ENCODE data around the gene PRSS2. TPM values are rescaled to one million over a fixed set of nuclear protein-coding genes. Genes with fewer than 3 reads are reported as not detected.

Gene PRSS2
- total and polyA plus RNA-seq, 2 donors (not counting 1 experiment from before 2014, with no cell fraction given), result not detected

- Histone ChIP-seq H3K27me3 (replicated peaks in 1 of 4; ENCODE audit: control extremely low read depth in 1 of 4, control insufficient read depth in 3 of 4, insufficient read depth in 4 of 4, low read length in 3 of 4) (no peaks in the 10 kb centered on the region), H3K4me1 (ENCODE audit: control insufficient read depth in 2 of 2, insufficient read depth in 2 of 2, low read length in 2 of 2) (peaks cover 23 to 34% of the 10 kb centered on the region in 2 donors), H3K36me3 (replicated peaks in 1 of 2; ENCODE audit: control extremely low read depth in 1 of 2, control insufficient read depth in 1 of 2, extremely low read depth in 1 of 2, insufficient read depth in 2 of 2, low read length in 1 of 2) (no peaks in the 10 kb centered on the region), H3K79me2 (ENCODE audit: control insufficient read depth, insufficient read depth, low read length) (no peaks in the 10 kb centered on the region), H2AFZ (ENCODE audit: insufficient read depth, low read depth, low read length, poor library complexity, severe bottlenecking) (no peak overlapping the region), H3K9me3 (ENCODE audit: control extremely low read depth in 1 of 3, control insufficient read depth in 2 of 3, insufficient read depth in 1 of 3, low read length in 2 of 3) (no peaks in the 10 kb centered on the region), H3K27ac (ENCODE audit: low read length in 2 of 2) (peak overlapping the region; percentile 8 to 69), H3K4me3 (ENCODE audit: control extremely low read depth in 1 of 5, extremely low read depth in 1 of 5, insufficient read depth in 1 of 5, low read depth in 2 of 5, low read length in 4 of 5) (no peak overlapping the region), H4K20me1 (ENCODE audit: control insufficient read depth, insufficient read depth, low read length, poor library complexity, severe bottlenecking) (no peaks in the 10 kb centered on the region), H3K9ac (ENCODE audit: low read length) (no peak overlapping the region), H3K4me2 (replicated peaks; ENCODE audit: low read depth, low read length, poor library complexity, severe bottlenecking) (no peak overlapping the region)
- ATAC-seq (ENCODE audit: low read depth) (no peak), DNase-seq (no peak)
- ChIA-PET POLR2A (interaction anchor here (3.6 to 18.8 kb wide), 3 partner anchors 12 to 71 kb away, joined by 24 to 961 read pairs (median 205); partner anchors contain the start of gene EPHB6), CTCF (interaction anchor here (0.7 to 32.8 kb wide), 14 partner anchors 12 to 180 kb away, joined by 3 to 1138 read pairs (median 32); partner anchors contain the start of genes EPHB6 and PRSS2)
- peaks cover 44% of the 10 kb centered on the region for H3K4me1 Mint-ChIP-seq
- no peak for TF ChIP-seq EZH2 (IDR thresholded peaks at IDR 0.05; ENCODE audit: borderline replicate concordance, insufficient read depth, low read depth, low read length, poor library complexity, severe bottlenecking)
- no peak for TF ChIP-seq CTCF (IDR thresholded peaks at IDR 0.05)
- H3K27me3 Mint-ChIP-seq, result no peaks in the 10 kb centered on the region
- H3K9me3 Mint-ChIP-seq (ENCODE audit: insufficient read depth), result peaks cover 2% of the 10 kb centered on the region
- intact Hi-C loops (cut with micrococcal nuclease), result no loop called here
- peak overlapping the region; percentile 77 for H3K27ac Mint-ChIP-seq
- WGBS (ENCODE audit: insufficient coverage), result 93% methylated on average over 4 of the region's 7 CpGs
- peak overlapping the region; percentile 39 for H3K4me3 Mint-ChIP-seq
Measured at GRCh38 chr7:142784096-142784495, 13.3 kb downstream of the PRSS2 start.

GRCh38 chr7:142784716-142785115, 13.9 kb downstream of the PRSS2 start:
- H3K27ac Mint-ChIP-seq, result peak overlapping the region; percentile 85
- Histone ChIP-seq H3K9me3 (ENCODE audit: control extremely low read depth in 1 of 3, control insufficient read depth in 2 of 3, insufficient read depth in 1 of 3, low read length in 2 of 3) (no peaks in the 10 kb centered on the region), H3K9ac (ENCODE audit: low read length) (no peak overlapping the region), H2AFZ (ENCODE audit: insufficient read depth, low read depth, low read length, poor library complexity, severe bottlenecking) (no peak overlapping the region), H3K4me2 (replicated peaks; ENCODE audit: low read depth, low read length, poor library complexity, severe bottlenecking) (peak overlapping the region; percentile 12), H3K79me2 (ENCODE audit: control insufficient read depth, insufficient read depth, low read length) (no peaks in the 10 kb centered on the region), H3K36me3 (replicated peaks in 1 of 2; ENCODE audit: control extremely low read depth in 1 of 2, control insufficient read depth in 1 of 2, extremely low read depth in 1 of 2, insufficient read depth in 2 of 2, low read length in 1 of 2) (no peaks in the 10 kb centered on the region), H4K20me1 (ENCODE audit: control insufficient read depth, insufficient read depth, low read length, poor library complexity, severe bottlenecking) (no peaks in the 10 kb centered on the region), H3K27me3 (replicated peaks in 1 of 4; ENCODE audit: control extremely low read depth in 1 of 4, control insufficient read depth in 3 of 4, insufficient read depth in 4 of 4, low read length in 3 of 4) (no peaks in the 10 kb centered on the region), H3K27ac (ENCODE audit: low read length in 2 of 2) (peak overlapping the region; percentile 8 to 69), H3K4me3 (ENCODE audit: control extremely low read depth in 1 of 5, extremely low read depth in 1 of 5, insufficient read depth in 1 of 5, low read depth in 2 of 5, low read length in 4 of 5) (no peak overlapping the region), H3K4me1 (ENCODE audit: control insufficient read depth in 2 of 2, insufficient read depth in 2 of 2, low read length in 2 of 2) (peaks cover 26 to 40% of the 10 kb centered on the region in 2 donors)
- intact Hi-C loops (cut with micrococcal nuclease), result no loop called here
- CTCF ChIA-PET, result interaction anchor here (0.6 to 32.8 kb wide), 14 partner anchors 11 to 181 kb away, joined by 3 to 1138 read pairs (median 32); partner anchors contain the start of genes EPHB6 and PRSS2
- POLR2A ChIA-PET, result interaction anchor here (0.6 to 18.8 kb wide), 5 partner anchors 11 to 82 kb away, joined by 4 to 961 read pairs (median 24); partner anchors contain the start of gene EPHB6
- H3K9me3 Mint-ChIP-seq (ENCODE audit: insufficient read depth), result peaks cover 2% of the 10 kb centered on the region
- peaks cover 49% of the 10 kb centered on the region for H3K4me1 Mint-ChIP-seq
- no peak overlapping the region for H3K4me3 Mint-ChIP-seq
- no peak for ATAC-seq (ENCODE audit: low read depth)
- no peak for TF ChIP-seq CTCF (IDR thresholded peaks at IDR 0.05)
- no peak for TF ChIP-seq EZH2 (IDR thresholded peaks at IDR 0.05; ENCODE audit: borderline replicate concordance, insufficient read depth, low read depth, low read length, poor library complexity, severe bottlenecking)
- H3K27me3 Mint-ChIP-seq, result no peaks in the 10 kb centered on the region
- no peak for DNase-seq
- WGBS (ENCODE audit: insufficient coverage), result 71% methylated on average over 4 of the region's 8 CpGs
